K562 (cell line): ENCODE data around the gene CAPS. TPM values are rescaled to one million over a fixed set of nuclear protein-coding genes. Genes with fewer than 3 reads are reported as not detected.

ENCODE experiments used
- ATAC-seq: fragments of 200-7000 bp; cut with Tn5 transposase; 3 replicates; pipeline ENCODE4 v1.9.1; 2020; ENCODE audit warnings: moderate library complexity
- BruUV-seq: library from RNA; stranded (reverse); fragments of 400-500 nt; replicated peaks from 2 replicates; lab custom pipeline; 2021; lab: Mats Ljungman, UMichigan
- CTCF ChIA-PET: fragments of 300-600 bp; formaldehyde crosslinking; extraction: SDS; loops from one replicate; lab custom pipeline; 2021; ENCODE audit warnings: low intra/inter-chr PET ratio; lab: Yijun Ruan, JAX
- POLR2A ChIA-PET: fragments of 300-600, 350-650 bp; sonication (Branson Sonifier 250); formaldehyde crosslinking; extraction: SDS; loops from one replicate; lab custom pipeline; 2021; ENCODE audit warnings: antibody characterized with exemption, inconsistent platforms; lab: Yijun Ruan, JAX
- DNase-seq, 4 experiments: peaks; one replicate each; pipeline versions ENCODE4 v3.0.0 to v3.0.0-alpha.2; 2011 to 2018; ENCODE audit warnings: low spot score in 3 of 4, mixed read lengths in 3 of 4; ENCODE audit errors: extremely low read depth in 1 of 4
- FAIRE-seq: peaks from 2 replicates; lab custom pipeline; 2011; peaks lifted over from hg19 to GRCh38; lab: Jason Lieb, UNC
- H2AFZ ChIP-seq: 2 replicates; pipeline ENCODE4 v1.6.0; 2011; ENCODE audit warnings: low read depth, low read length, control low read depth, inconsistent platforms
- H3K27ac ChIP-seq: fragments of 200-600 bp; 3 replicates; pipeline ENCODE4 v1.8.0; 2011; ENCODE audit warnings: low read depth, mild to moderate bottlenecking, control low read depth, inconsistent platforms, low read length, moderate library complexity, mixed read lengths; ENCODE audit errors: extremely low read depth
- H3K27me3 ChIP-seq, 2 experiments: fragments of 300-600 bp in 1 of 2; 2 replicates in 1 of 2; 3 replicates in 1 of 2; pipeline versions ENCODE4 v1.6.0 to v1.8.0; 2011; ENCODE audit warnings: inconsistent platforms in 2 of 2, low read length in 2 of 2, mild to moderate bottlenecking in 1 of 2, mixed read lengths in 1 of 2, moderate library complexity in 1 of 2; ENCODE audit not compliant: control insufficient read depth in 2 of 2, insufficient read depth in 2 of 2
- H3K36me3 ChIP-seq: fragments of 300-600 bp; 3 replicates; pipeline ENCODE4 v1.8.0; 2011; ENCODE audit warnings: mild to moderate bottlenecking, low read length, inconsistent platforms; ENCODE audit not compliant: control insufficient read depth, insufficient read depth
- H3K4me1 ChIP-seq, 2 experiments: fragments of 200-600 bp in 1 of 2; replicated peaks in 1 of 2; 2 replicates in 1 of 2; 3 replicates in 1 of 2; pipeline versions ENCODE4 v1.5.1 to v1.8.0; 2011; ENCODE audit warnings: inconsistent platforms in 2 of 2, low read length in 2 of 2, mild to moderate bottlenecking in 1 of 2, mixed read lengths in 1 of 2, moderate library complexity in 1 of 2; ENCODE audit not compliant: control insufficient read depth in 2 of 2, insufficient read depth in 2 of 2
- H3K4me2 ChIP-seq: 2 replicates; pipeline ENCODE4 v1.6.1; 2011; ENCODE audit warnings: low read length, control low read depth, inconsistent platforms, mixed read lengths; ENCODE audit not compliant: insufficient read depth
- H3K4me3 ChIP-seq: fragments of 200-600 bp; sonication (generic), shearing (Covaris generic); 2 replicates; pipeline ENCODE4 v1.5.1; 2016; ENCODE audit warnings: control low read depth, inconsistent platforms
- H3K79me2 ChIP-seq: fragments of 200-600 bp; 3 replicates; pipeline ENCODE4 v1.8.0; 2011; ENCODE audit warnings: low read length, inconsistent platforms; ENCODE audit not compliant: control insufficient read depth, insufficient read depth
- H3K9ac ChIP-seq, 2 experiments: 2 replicates each; pipeline versions ENCODE4 v1.6.0 to v1.6.1; 2011; ENCODE audit warnings: low read depth in 2 of 2, low read length in 2 of 2, control low read depth in 1 of 2, inconsistent platforms in 1 of 2, mild to moderate bottlenecking in 1 of 2, mixed read lengths in 1 of 2; ENCODE audit not compliant: insufficient read depth in 1 of 2
- H3K9me1 ChIP-seq: one replicate; pipeline ENCODE4 v1.6.0; 2011; ENCODE audit warnings: inconsistent platforms, mild to moderate bottlenecking, low read length, moderate library complexity; ENCODE audit not compliant: control insufficient read depth, insufficient read depth
- H3K9me3 ChIP-seq: replicated peaks from 2 replicates; pipeline ENCODE4 v1.5.1; 2011; ENCODE audit warnings: low read depth, low read length, inconsistent platforms; ENCODE audit not compliant: control insufficient read depth, insufficient read depth
- H4K20me1 ChIP-seq: replicated peaks from 2 replicates; pipeline ENCODE4 v1.6.1; 2011; ENCODE audit warnings: low read length, inconsistent platforms, mixed read lengths; ENCODE audit not compliant: control insufficient read depth, insufficient read depth
- CCAR2 ChIP-seq: fragments of 200-400 bp; formaldehyde crosslinking; IDR thresholded peaks from 2 replicates; pipeline ENCODE4 v1.6.1; 2017; ENCODE audit warnings: mild to moderate bottlenecking, low read depth, low read length
- ID3 ChIP-seq, 2 experiments: fragments of 250-450 bp in 1 of 2; fragments of 450-650 bp in 1 of 2; sonication (Bioruptor Pico) in 1 of 2; IDR thresholded peaks; 2 replicates each; pipeline versions ENCODE4 v1.6.1 to v1.8.0; 2016 to 2021; ENCODE audit warnings: mild to moderate bottlenecking in 2 of 2, moderate library complexity in 2 of 2, missing compliant biosample characterization in 1 of 2, missing genetic modification characterization in 1 of 2
- MYNN ChIP-seq, 2 experiments: sonication (generic); formaldehyde crosslinking in 1 of 2; IDR thresholded peaks; 2 replicates each; pipeline versions ENCODE4 v1.5.0 to v1.6.1; 2016 to 2020; ENCODE audit warnings: antibody characterized with exemption in 1 of 2, missing genetic modification reagents in 1 of 2
- NRF1 ChIP-seq, 2 experiments: fragments of 450-650 bp; IDR thresholded peaks in 1 of 2; conservative IDR thresholded peaks in 1 of 2; 2 replicates each; pipeline ENCODE4 v1.6.1; 2014; ENCODE audit warnings: mild to moderate bottlenecking in 2 of 2
- POLR2A ChIP-seq: fragments of 450-650 bp; conservative IDR thresholded peaks from 2 replicates; pipeline ENCODE4 v1.6.1; 2016
- SIRT6 ChIP-seq: IDR thresholded peaks from one replicate; pipeline ENCODE4 v1.6.1; 2012; ENCODE audit warnings: low read depth, mild to moderate bottlenecking, control low read depth, inconsistent platforms, low read length, moderate library complexity
- SMAD1 ChIP-seq: fragments of 150-350 bp; IDR thresholded peaks from 2 replicates; pipeline ENCODE4 v1.6.1; 2014; ENCODE audit warnings: low read length, low read depth; ENCODE audit not compliant: partially characterized antibody
- STAG1 ChIP-seq: sonication (generic); formaldehyde crosslinking; IDR thresholded peaks from 2 replicates; pipeline ENCODE4 v1.5.0; 2020; ENCODE audit warnings: missing genetic modification reagents, borderline replicate concordance
- TEAD4 ChIP-seq, 2 experiments: sonication (generic) in 1 of 2; formaldehyde crosslinking in 1 of 2; IDR thresholded peaks; 2 replicates each; pipeline versions ENCODE4 v1.6.1 to v1.8.0; 2012 to 2022; ENCODE audit warnings: borderline replicate concordance in 1 of 2, inconsistent platforms in 1 of 2, low read length in 1 of 2, mild to moderate bottlenecking in 1 of 2, missing genetic modification reagents in 1 of 2
- THAP12 ChIP-seq: fragments of 250-450 bp; sonication (Bioruptor Pico); IDR thresholded peaks from 2 replicates; pipeline ENCODE4 v1.9.0; 2021; ENCODE audit warnings: mild to moderate bottlenecking, inconsistent platforms
- ZBTB11 ChIP-seq, 3 experiments: fragments of 200-800 bp in 1 of 3; fragments of 250-450 bp in 1 of 3; fragments of 450-650 bp in 1 of 3; sonication (Bioruptor Pico) in 1 of 3; sonication (Bioruptor generic) in 1 of 3; formaldehyde crosslinking in 1 of 3; IDR thresholded peaks; 2 replicates each; pipeline versions ENCODE4 v1.6.1 to v1.8.0; 2016 to 2022; ENCODE audit warnings: mild to moderate bottlenecking in 2 of 3, missing genetic modification characterization in 2 of 3, missing compliant biosample characterization in 1 of 3, moderate library complexity in 1 of 3
- ZBTB12 ChIP-seq: fragments of 250-450 bp; sonication (Bioruptor Pico); IDR thresholded peaks from 2 replicates; pipeline ENCODE4 v1.4.0; 2020
- ZFP36 ChIP-seq: fragments of 150-350 bp; IDR thresholded peaks from 2 replicates; pipeline ENCODE4 v1.6.1; 2018; ENCODE audit warnings: low read length, low read depth; ENCODE audit not compliant: partially characterized antibody
- WGBS: fragments of 100-300 bp; shearing (Covaris generic); methylation state at CpG from one replicate; pipeline ENCODE4 v1.1.6; 2016; ENCODE audit warnings: low coverage, mixed read lengths; ENCODE audit not compliant: insufficient coverage; ENCODE audit errors: missing lambda C conversion rate; 5-methylcytosine and 5-hydroxymethylcytosine counted together
- in situ Hi-C: fragments of 300-500 bp; cut with MboI; formaldehyde crosslinking; loops from 4 replicates; pipeline ENCODE4 v1.15.0; 2018; ENCODE audit warnings: inconsistent platforms, mixed read lengths
- intact Hi-C: fragments of 100-400 bp; cut with micrococcal nuclease; formaldehyde crosslinking; loops from 2 replicates; pipeline ENCODE4 v1.14.2; 2022
- polyA plus RNA-seq, 8 experiments: library from polyadenylated mRNA; depleted of rRNA in 4 of 8; stranded (reverse) in 5 of 8; unstranded in 3 of 8; fragments of >200 nt; fragmentation: Nextera tagmentation in 2 of 8; fragmentation: Illumina TruSeq in 1 of 8; extraction: Ambion mirVana in 2 of 8; extraction: Trizol in 1 of 8; gene quantifications; 2 replicates each; pipeline versions ENCODE4 v1.2.1 to v1.2.3, GENCODE V29; 2011 to 2014; ENCODE audit warnings: inconsistent platforms in 1 of 8, missing spikeins in 1 of 8
- total RNA-seq, 7 experiments: library from RNA; depleted of rRNA in 6 of 7; stranded (reverse); fragments of >200 nt in 6 of 7; fragmentation: Illumina TruSeq in 2 of 7; extraction: Trizol in 2 of 7; gene quantifications; 2 replicates each; pipeline versions ENCODE4 v1.2.1 to v1.2.3, GENCODE V29; 2011 to 2021; ENCODE audit warnings: low replicate concordance in 1 of 7

CAPS gene
- total and polyA plus RNA-seq, 9 of the 15 experiments (the other 6 are each of a cell fraction or from before 2014, with no cell fraction given): 0.15 to 4.0 (median 0.91) TPM

- CTCF ChIA-PET: interaction anchor here (0.8 to 3.9 kb wide), 2 partner anchors 86 to 118 kb away, joined by 11 to 48 read pairs; partner anchors contain the start of gene NRTN
- no peak overlapping the region for H3K9ac ChIP-seq
- in situ Hi-C loops: loop anchor here (5.0 kb wide), 1 partner anchor 89 kb away; no protein-coding TSS in a partner anchor
- no peak for TF ChIP-seq STAG1 (CRISPR knock-in tag)
- no peak for TF ChIP-seq NRF1 (conservative IDR thresholded peaks at IDR 0.05 in 1 of 2, IDR thresholded peaks at IDR 0.05 in 1 of 2)
- TF ChIP-seq POLR2A: peak; percentile 41
- TF ChIP-seq MYNN (IDR thresholded peaks at IDR 0.05): 0 out of 2 replicates have a peak, but pooled peaks have one; percentile 46
- TF ChIP-seq MYNN (CRISPR knock-in tag; IDR thresholded peaks at IDR 0.05): no peak
- peak; percentile 74 for TF ChIP-seq SIRT6
- no peak for TF ChIP-seq TEAD4 (IDR thresholded peaks at IDR 0.05; ENCODE audit: low read length)
- TF ChIP-seq TEAD4 (CRISPR knock-in tag; IDR thresholded peaks at IDR 0.05; ENCODE audit: borderline replicate concordance): no peak
- peak; percentile 87 for TF ChIP-seq ZFP36
- peak; percentile 20; the same call in 1 of the 2 replicates for TF ChIP-seq THAP12
- no peak for TF ChIP-seq ID3 (CRISPR knock-in tag; IDR thresholded peaks at IDR 0.05)
- no peak for TF ChIP-seq ID3 (tag; IDR thresholded peaks at IDR 0.05)
- no peak for TF ChIP-seq CCAR2
- TF ChIP-seq SMAD1: no peak
- no peak for TF ChIP-seq ZBTB11 (CRISPR knock-in tag; IDR thresholded peaks at IDR 0.05)
- no peak for TF ChIP-seq ZBTB12 (CRISPR knock-in tag)
Measured at GRCh38 chr19:5891572-5891937, 22.5 kb upstream of the CAPS start.

More at GRCh38 chr19:5891572-5891937, 22.5 kb upstream of the CAPS start:
- peaks cover 5% of the 10 kb centered on the region for H3K9me1 ChIP-seq
- H3K4me2 ChIP-seq: no peak overlapping the region
- H2AFZ ChIP-seq: no peak overlapping the region
- POLR2A ChIA-PET: interaction anchor here (0.8 to 4.2 kb wide), 3 partner anchors 8 to 12 kb away, joined by 3 to 28 read pairs (median 7); partner anchors contain the start of genes NDUFA11 and VMAC
- H3K27ac ChIP-seq: no peak overlapping the region
- ATAC-seq (no peak), DNase-seq (no peak), FAIRE-seq (no peak)
- H4K20me1 ChIP-seq: peaks cover 25% of the 10 kb centered on the region
- H3K9me3 ChIP-seq: no peaks in the 10 kb centered on the region
- BruUV-seq: no TSS peak
- WGBS: 80% methylated on average over 4 of the region's 4 CpGs
- H3K36me3 ChIP-seq: peaks cover 17% of the 10 kb centered on the region; the same call in 1 of the 3 replicates
- no peaks in the 10 kb centered on the region for H3K27me3 ChIP-seq
- H3K4me1 ChIP-seq: peaks cover 16 to 57% of the 10 kb centered on the region in 2 experiments
- no peaks in the 10 kb centered on the region for H3K79me2 ChIP-seq
- intact Hi-C loops: no loop called here
- H3K4me3 ChIP-seq: no peak overlapping the region
